B cell (primary cell): Measurements from ENCODE around the gene DHX30. TPM values are rescaled to one million over a fixed set of nuclear protein-coding genes. Genes with fewer than 3 reads are reported as not detected.

Experiments
- ATAC-seq: fragments of 200-7000 bp; cut with Tn5 transposase; one replicate; pipeline ENCODE4 v1.10.0; 2021; ENCODE audit warnings: low read depth, mild to moderate bottlenecking, moderate number of reproducible peaks, moderate library complexity
- CTCF ChIA-PET: fragments of 350-600 bp; sonication (Branson Sonifier 250); formaldehyde crosslinking; loops from one replicate; lab custom pipeline; 2021; ENCODE audit warnings: antibody characterized with exemption, inconsistent platforms; lab: Charles Lee
- POLR2A ChIA-PET: fragments of 350-600 bp; sonication (Branson Sonifier 250); formaldehyde crosslinking; loops from one replicate; lab custom pipeline; 2021; ENCODE audit warnings: antibody characterized with exemption; lab: Charles Lee
- DNase-seq: peaks from one replicate; pipeline ENCODE4 v3.0.0; 2013
- H2AFZ ChIP-seq: 2 replicates; pipeline ENCODE4 v1.6.1; 2012; ENCODE audit warnings: mild to moderate bottlenecking, low read depth, low read length; ENCODE audit not compliant: insufficient read depth, poor library complexity, severe bottlenecking
- H3K27ac ChIP-seq, 2 donors: 1 replicate in 1 of 2; 2 replicates in 1 of 2; pipeline ENCODE4 v1.5.1; 2012 to 2013; ENCODE audit warnings: low read length in 2 of 2, mild to moderate bottlenecking in 2 of 2, moderate library complexity in 1 of 2
- H3K27me3 ChIP-seq, 4 experiments: fragments of 200-600 bp in 1 of 4; sonication (generic) in 1 of 4; replicated peaks in 1 of 4; 1 replicate in 2 of 4; 2 replicates in 2 of 4; pipeline versions ENCODE4 v1.6.1 to v1.7.0; 2013 to 2016; ENCODE audit warnings: low read length in 3 of 4, mild to moderate bottlenecking in 2 of 4, mixed read lengths in 1 of 4, moderate library complexity in 1 of 4; ENCODE audit not compliant: insufficient read depth in 4 of 4, control insufficient read depth in 3 of 4; ENCODE audit errors: control extremely low read depth in 1 of 4
- H3K36me3 ChIP-seq, 2 experiments: replicated peaks in 1 of 2; 1 replicate in 1 of 2; 2 replicates in 1 of 2; pipeline versions ENCODE4 v1.6.1 to v1.7.1; 2013; ENCODE audit warnings: low read length in 1 of 2; ENCODE audit not compliant: insufficient read depth in 2 of 2, control insufficient read depth in 1 of 2; ENCODE audit errors: control extremely low read depth in 1 of 2, extremely low read depth in 1 of 2
- H3K4me1 ChIP-seq, 2 donors: fragments of 200-600 bp in 1 of 2; sonication (generic) in 1 of 2; 1 replicate in 1 of 2; 2 replicates in 1 of 2; pipeline versions ENCODE4 v1.5.1 to v1.6.1; 2013 to 2017; ENCODE audit warnings: low read length in 2 of 2; ENCODE audit not compliant: control insufficient read depth in 2 of 2, insufficient read depth in 2 of 2
- H3K4me2 ChIP-seq: replicated peaks from 2 replicates; pipeline ENCODE3; 2012; ENCODE audit warnings: mild to moderate bottlenecking, low read depth, low read length; ENCODE audit not compliant: poor library complexity, severe bottlenecking
- H3K4me3 ChIP-seq, 5 experiments: fragments of 200-600 bp in 1 of 5; sonication (generic) in 1 of 5; 1 replicate in 3 of 5; 2 replicates in 2 of 5; pipeline versions ENCODE4 v1.5.1 to v1.7.0; 2011 to 2016; ENCODE audit warnings: low read length in 4 of 5, mild to moderate bottlenecking in 4 of 5, low read depth in 2 of 5, control low read depth in 1 of 5, moderate library complexity in 1 of 5; ENCODE audit not compliant: insufficient read depth in 1 of 5; ENCODE audit errors: control extremely low read depth in 1 of 5, extremely low read depth in 1 of 5
- H3K79me2 ChIP-seq: fragments of 200-600 bp; sonication (generic); one replicate; pipeline ENCODE4 v1.6.0; 2016; ENCODE audit warnings: low read length; ENCODE audit not compliant: control insufficient read depth, insufficient read depth
- H3K9ac ChIP-seq: fragments of 200-600 bp; sonication (generic); 2 replicates; pipeline ENCODE4 v1.6.1; 2017; ENCODE audit warnings: mild to moderate bottlenecking, low read length, moderate library complexity
- H3K9me3 ChIP-seq, 3 donors: one replicate each; pipeline versions ENCODE4 v1.6.1 to v1.7.1; 2013; ENCODE audit warnings: low read length in 2 of 3; ENCODE audit not compliant: control insufficient read depth in 2 of 3, insufficient read depth in 1 of 3; ENCODE audit errors: control extremely low read depth in 1 of 3
- H4K20me1 ChIP-seq: 2 replicates; pipeline ENCODE4 v1.6.0; 2012; ENCODE audit warnings: mild to moderate bottlenecking, low read length; ENCODE audit not compliant: insufficient read depth, control insufficient read depth, poor library complexity, severe bottlenecking
- H3K27ac Mint-ChIP-seq: one replicate; pipeline ENCODE4 v1.8.0; 2021; ENCODE audit warnings: mixed read lengths
- H3K27me3 Mint-ChIP-seq: one replicate; pipeline ENCODE4 v1.8.0; 2021; ENCODE audit warnings: mixed read lengths
- H3K4me1 Mint-ChIP-seq: one replicate; pipeline ENCODE4 v1.8.0; 2021; ENCODE audit warnings: mixed read lengths
- H3K4me3 Mint-ChIP-seq: one replicate; pipeline ENCODE4 v1.8.0; 2021; ENCODE audit warnings: mixed read lengths
- H3K9me3 Mint-ChIP-seq: one replicate; pipeline ENCODE4 v1.8.0; 2022; ENCODE audit warnings: mixed read lengths; ENCODE audit not compliant: insufficient read depth
- EZH2 ChIP-seq: IDR thresholded peaks from 2 replicates; pipeline ENCODE4 v1.6.1; 2012; ENCODE audit warnings: borderline replicate concordance, low read depth, mild to moderate bottlenecking, moderate library complexity, low read length; ENCODE audit not compliant: insufficient read depth, poor library complexity, severe bottlenecking
- WGBS: methylation state at CpG from one replicate; pipeline ENCODE4 v1.1.5; 2013; ENCODE audit warnings: missing lambda C conversion rate; ENCODE audit not compliant: insufficient coverage; 5-methylcytosine and 5-hydroxymethylcytosine counted together
- intact Hi-C: fragments of 100-400 bp; cut with micrococcal nuclease; formaldehyde crosslinking; loops from one replicate; pipeline ENCODE4 v1.10.0; 2022
- polyA plus RNA-seq: library from polyadenylated mRNA; depleted of rRNA; stranded (reverse); fragments of >200 nt; gene quantifications from 2 replicates; pipeline ENCODE4 v1.2.3, GENCODE V29; 2012
- total RNA-seq, 2 donors: library from RNA; stranded (reverse); fragments of 120-200 nt in 1 of 2; gene quantifications; 1 replicate in 1 of 2; 2 replicates in 1 of 2; pipeline versions ENCODE4 v1.2.3 to v1.2.4, GENCODE V29; 2013 to 2022
- TF ChIP-seq, protein P1 (sequence below): fragments of 200-600 bp; IDR thresholded peaks from one replicate; pipeline ENCODE4 v1.8.0; 2022; ENCODE audit warnings: antibody characterized with exemption, mild to moderate bottlenecking

Gene DHX30
- total and polyA plus RNA-seq, 2 donors (not counting 1 experiment from before 2014, with no cell fraction given) = 77.0 to 81.8 TPM

DNA sequence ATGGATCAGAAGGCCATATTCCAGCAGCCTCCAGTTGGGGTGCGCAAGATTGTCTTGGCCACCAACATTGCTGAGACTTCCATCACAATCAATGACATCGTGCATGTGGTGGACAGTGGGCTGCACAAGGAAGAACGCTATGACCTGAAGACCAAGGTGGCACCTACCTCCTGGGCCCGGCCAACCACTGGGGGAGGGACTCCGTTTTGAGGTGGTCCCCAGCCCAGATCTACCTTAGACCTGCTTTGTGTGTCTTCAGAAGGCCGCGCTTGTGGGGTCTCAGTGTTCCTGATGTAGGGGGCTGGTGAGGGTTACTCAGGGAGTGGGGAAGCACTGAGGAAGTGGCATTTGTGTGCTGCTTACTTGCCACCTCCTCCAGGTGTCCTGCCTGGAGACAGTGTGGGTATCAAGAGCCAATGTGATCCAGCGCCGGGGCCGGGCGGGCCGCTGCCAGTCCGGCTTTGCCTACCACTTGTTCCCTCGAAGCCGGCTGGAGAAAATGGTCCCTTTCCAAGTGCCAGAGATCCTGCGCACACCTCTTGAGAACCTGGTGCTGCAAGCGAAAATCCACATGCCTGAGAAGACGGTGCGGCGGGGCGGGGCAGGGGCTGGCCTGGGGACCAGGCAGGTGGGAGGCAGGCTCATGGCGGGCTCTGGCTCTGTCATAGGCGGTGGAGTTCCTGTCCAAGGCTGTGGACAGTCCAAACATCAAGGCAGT lies 45.0 kb downstream of the DHX30 start:
- H4K20me1 ChIP-seq = no peaks in the 10 kb centered on the region
- no peaks in the 10 kb centered on the region for H3K27me3 Mint-ChIP-seq
- peaks cover 5% of the 10 kb centered on the region for H3K4me1 Mint-ChIP-seq
- no peaks in the 10 kb centered on the region for H3K27me3 ChIP-seq
- no peak overlapping the region for H3K27ac Mint-ChIP-seq
- H3K4me3 Mint-ChIP-seq = no peak overlapping the region
- CTCF ChIA-PET = no interaction called here
- no peak for DNase-seq
- POLR2A ChIA-PET = no interaction called here
- H3K9me3 ChIP-seq = peaks cover 0 to 4% (median 0%) of the 10 kb centered on the region in 3 donors
- no peak overlapping the region for H3K9ac ChIP-seq
- H2AFZ ChIP-seq = no peak overlapping the region
- no peak for ATAC-seq
- peaks cover 0 to 76% of the 10 kb centered on the region in 2 experiments for H3K36me3 ChIP-seq
- H3K79me2 ChIP-seq = no peaks in the 10 kb centered on the region
- WGBS = 97% methylated on average over 21 of the region's 23 CpGs
- H3K27ac ChIP-seq = no peak overlapping the region
- H3K4me3 ChIP-seq = no peak overlapping the region
- no peak for TF ChIP-seq EZH2
- TF ChIP-seq, protein P1, sequence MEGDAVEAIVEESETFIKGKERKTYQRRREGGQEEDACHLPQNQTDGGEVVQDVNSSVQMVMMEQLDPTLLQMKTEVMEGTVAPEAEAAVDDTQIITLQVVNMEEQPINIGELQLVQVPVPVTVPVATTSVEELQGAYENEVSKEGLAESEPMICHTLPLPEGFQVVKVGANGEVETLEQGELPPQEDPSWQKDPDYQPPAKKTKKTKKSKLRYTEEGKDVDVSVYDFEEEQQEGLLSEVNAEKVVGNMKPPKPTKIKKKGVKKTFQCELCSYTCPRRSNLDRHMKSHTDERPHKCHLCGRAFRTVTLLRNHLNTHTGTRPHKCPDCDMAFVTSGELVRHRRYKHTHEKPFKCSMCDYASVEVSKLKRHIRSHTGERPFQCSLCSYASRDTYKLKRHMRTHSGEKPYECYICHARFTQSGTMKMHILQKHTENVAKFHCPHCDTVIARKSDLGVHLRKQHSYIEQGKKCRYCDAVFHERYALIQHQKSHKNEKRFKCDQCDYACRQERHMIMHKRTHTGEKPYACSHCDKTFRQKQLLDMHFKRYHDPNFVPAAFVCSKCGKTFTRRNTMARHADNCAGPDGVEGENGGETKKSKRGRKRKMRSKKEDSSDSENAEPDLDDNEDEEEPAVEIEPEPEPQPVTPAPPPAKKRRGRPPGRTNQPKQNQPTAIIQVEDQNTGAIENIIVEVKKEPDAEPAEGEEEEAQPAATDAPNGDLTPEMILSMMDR = no peak
- intact Hi-C loops = no loop called here
- H3K4me2 ChIP-seq = no peak overlapping the region
- peaks cover 4 to 8% of the 10 kb centered on the region in 2 donors for H3K4me1 ChIP-seq
- H3K9me3 Mint-ChIP-seq = no peaks in the 10 kb centered on the region

DNA sequence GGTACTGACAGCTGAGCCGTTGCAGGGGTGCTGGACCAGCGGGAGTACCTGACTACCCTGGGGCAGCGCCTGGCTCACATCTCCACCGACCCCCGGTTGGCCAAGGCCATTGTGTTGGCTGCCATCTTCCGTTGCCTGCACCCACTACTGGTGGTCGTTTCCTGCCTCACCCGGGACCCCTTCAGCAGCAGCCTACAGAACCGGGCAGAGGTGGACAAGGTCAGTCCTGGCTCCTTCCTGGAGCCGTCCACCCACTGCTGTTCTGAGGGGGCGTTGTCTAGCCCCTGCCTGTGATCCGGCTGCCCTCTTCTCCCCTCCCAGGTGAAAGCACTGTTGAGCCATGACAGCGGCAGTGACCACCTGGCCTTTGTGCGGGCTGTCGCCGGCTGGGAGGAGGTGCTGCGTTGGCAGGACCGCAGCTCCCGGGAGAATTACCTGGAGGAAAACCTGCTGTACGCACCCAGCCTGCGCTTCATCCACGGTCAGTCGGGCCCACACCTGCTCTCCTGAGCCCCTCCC lies 45.7 kb downstream of the DHX30 start:
- Mint-ChIP-seq H3K4me1 (peaks cover 5% of the 10 kb centered on the region), H3K27ac (no peak overlapping the region), H3K9me3 (no peaks in the 10 kb centered on the region), H3K4me3 (no peak overlapping the region), H3K27me3 (no peaks in the 10 kb centered on the region)
- Histone ChIP-seq H3K9ac (no peak overlapping the region), H3K36me3 (peaks cover under 1 to 73% of the 10 kb centered on the region in 2 experiments), H3K27me3 (no peaks in the 10 kb centered on the region), H4K20me1 (no peaks in the 10 kb centered on the region), H2AFZ (no peak overlapping the region), H3K4me3 (no peak overlapping the region), H3K27ac (no peak overlapping the region), H3K4me1 (peaks cover 4 to 8% of the 10 kb centered on the region in 2 donors), H3K79me2 (no peaks in the 10 kb centered on the region), H3K4me2 (no peak overlapping the region), H3K9me3 (peaks cover 0 to 4% (median 0%) of the 10 kb centered on the region in 3 donors)
- DNase-seq (no peak), ATAC-seq (no peak)
- intact Hi-C loops = no loop called here
- ChIA-PET POLR2A (no interaction called here), CTCF (no interaction called here)
- 97% methylated on average over 22 of the region's 23 CpGs for WGBS
- no peak for TF ChIP-seq EZH2
- TF ChIP-seq, protein P1 = no peak
